Activated naive CD4-positive, alpha-beta T cell treated with anti-CD3 and anti-CD28 coated beads, Interleukin-2, amount 10 ng/mL, durations not matched to agents 7 days and 5 days (primary cell): ENCODE data around the gene TMEM242.
"Not testable (repeated sequence)": the region's sequence is repeated elsewhere in the genome, so short reads cannot be mapped to it uniquely, and the experiment has no call there.

Experiments
- CTCF ChIA-PET: fragments of 350-600 bp; sonication (Branson Sonifier 250); formaldehyde crosslinking; loops from one replicate; lab custom pipeline; 2021; ENCODE audit warnings: antibody characterized with exemption; lab: Charles Lee
- DNase-seq: peaks from one replicate; pipeline ENCODE4 v3.0.0-alpha.2; 2020
- H3K27ac Mint-ChIP-seq: one replicate; pipeline ENCODE4 v1.8.0; 2021; ENCODE audit warnings: mild to moderate bottlenecking, moderate library complexity, mixed read lengths
- H3K27me3 Mint-ChIP-seq: one replicate; pipeline ENCODE4 v1.8.0; 2021; ENCODE audit warnings: mild to moderate bottlenecking, mixed read lengths
- H3K36me3 Mint-ChIP-seq: one replicate; pipeline ENCODE4 v1.8.0; 2021; ENCODE audit warnings: mixed read lengths
- H3K4me1 Mint-ChIP-seq: one replicate; pipeline ENCODE4 v1.8.0; 2021; ENCODE audit warnings: mixed read lengths
- H3K4me3 Mint-ChIP-seq: one replicate; pipeline ENCODE4 v1.8.0; 2021; ENCODE audit warnings: mild to moderate bottlenecking, moderate library complexity, mixed read lengths
- H3K9me3 Mint-ChIP-seq: one replicate; pipeline ENCODE4 v1.8.0; 2021; ENCODE audit warnings: mixed read lengths

The TMEM242 gene

DNA sequence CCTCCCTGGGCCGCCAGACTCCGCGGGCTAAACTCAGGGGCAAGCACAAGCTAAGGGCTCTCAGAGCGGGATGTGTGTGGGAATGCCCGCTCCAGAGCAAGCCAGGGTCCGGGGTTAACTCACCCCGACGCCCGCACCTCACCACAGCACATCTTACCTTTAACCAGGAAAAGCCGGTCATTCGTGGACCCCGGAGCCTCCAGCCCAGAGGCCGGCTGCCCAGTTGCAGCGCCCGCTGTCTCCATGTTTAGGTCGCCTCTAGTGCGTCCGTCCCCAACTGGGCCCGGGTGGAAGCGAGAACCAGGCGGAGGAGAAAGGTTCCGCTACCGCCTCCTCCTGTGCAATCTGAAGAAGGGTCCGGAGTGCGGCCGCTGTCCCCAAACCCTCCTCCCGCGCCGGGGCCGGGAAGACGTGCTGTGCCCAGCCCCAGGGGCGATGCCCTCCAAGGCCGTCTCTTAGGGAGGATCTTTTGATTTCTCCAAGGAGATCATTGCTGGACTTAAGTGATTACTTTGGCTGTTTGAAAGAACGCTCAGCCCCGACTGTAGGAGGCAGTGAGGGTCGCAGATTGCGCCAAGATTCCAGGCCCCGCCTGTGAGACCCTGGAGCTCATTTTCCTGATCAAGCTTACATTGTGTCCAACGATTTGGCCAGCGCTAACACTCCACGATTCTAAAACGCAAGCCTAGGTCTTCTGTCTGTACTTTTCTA lies at the start of gene TMEM242:
Gene TMEM242, minus strand, starts transcription at position 265 of the 711 bp plus-strand sequence. Its CDS starts 20 bp downstream, at position 245.
- Mint-ChIP-seq H3K9me3 (no peaks in the 10 kb centered on the region), H3K4me1 (peaks cover 37% of the 10 kb centered on the region)
- CTCF ChIA-PET = interaction anchor here (1.0 to 7.5 kb wide), 7 partner anchors 8 to 433 kb away, joined by 4 to 56 read pairs (median 6); no protein-coding TSS in a partner anchor

DNA sequence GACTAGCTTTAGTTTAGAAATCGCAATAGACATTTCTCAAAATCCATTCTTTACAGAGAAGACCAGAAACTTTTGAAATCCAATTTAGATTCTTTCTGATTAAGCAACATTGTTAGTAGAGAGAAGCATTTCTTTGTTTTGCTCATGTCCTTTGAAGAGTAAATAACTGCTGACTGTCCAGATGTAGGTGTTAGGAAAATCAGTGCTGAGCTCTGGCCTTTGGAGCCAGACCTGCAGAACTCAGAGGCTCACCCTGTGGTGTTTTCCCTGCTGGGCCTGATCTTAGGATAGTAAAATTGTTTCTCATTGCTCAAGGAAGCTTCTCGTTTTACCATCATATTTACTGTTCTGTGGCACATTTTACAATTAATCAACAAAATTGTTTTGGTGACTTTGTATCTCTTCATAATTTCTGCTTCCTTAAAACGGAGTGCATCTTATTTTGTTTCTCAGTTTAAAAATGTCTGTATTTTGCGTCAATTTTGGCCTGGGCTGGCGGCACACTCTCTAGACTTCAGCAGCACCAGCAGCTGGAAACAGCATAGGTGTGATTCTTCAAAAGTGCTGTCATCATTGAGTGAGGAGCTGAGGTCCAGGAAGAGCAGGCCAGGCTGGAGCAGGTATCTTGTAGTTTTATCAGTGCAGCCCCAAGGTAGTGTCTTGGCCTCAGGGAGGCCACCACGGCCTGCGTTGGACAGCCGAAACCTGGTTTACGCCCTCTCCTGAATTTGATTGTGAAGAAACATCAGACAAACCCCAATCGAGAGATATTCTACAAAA lies 49.4 kb upstream of the TMEM242 start:
- no peaks in the 10 kb centered on the region for H3K9me3 Mint-ChIP-seq
- no peak for DNase-seq
- CTCF ChIA-PET = interaction anchor here (1.1 kb wide), 1 partner anchor 12 kb away, joined by 3 read pairs; no protein-coding TSS in a partner anchor
- H3K4me3 Mint-ChIP-seq = no peak overlapping the region
- no peak overlapping the region for H3K27ac Mint-ChIP-seq
- H3K27me3 Mint-ChIP-seq = peaks cover 57% of the 10 kb centered on the region
- peaks cover 19% of the 10 kb centered on the region for H3K4me1 Mint-ChIP-seq
- no peaks in the 10 kb centered on the region for H3K36me3 Mint-ChIP-seq

More for the DNA sequence above, at the start of gene TMEM242:
- Mint-ChIP-seq H3K27ac (peak within 1 kb of the TSS; percentile 91), H3K36me3 (peaks cover 9% of the 10 kb centered on the region), H3K4me3 (peak within 1 kb of the TSS; percentile 95), H3K27me3 (peaks cover 50% of the 10 kb centered on the region)
- DNase-seq = peak; percentile 90

DNA sequence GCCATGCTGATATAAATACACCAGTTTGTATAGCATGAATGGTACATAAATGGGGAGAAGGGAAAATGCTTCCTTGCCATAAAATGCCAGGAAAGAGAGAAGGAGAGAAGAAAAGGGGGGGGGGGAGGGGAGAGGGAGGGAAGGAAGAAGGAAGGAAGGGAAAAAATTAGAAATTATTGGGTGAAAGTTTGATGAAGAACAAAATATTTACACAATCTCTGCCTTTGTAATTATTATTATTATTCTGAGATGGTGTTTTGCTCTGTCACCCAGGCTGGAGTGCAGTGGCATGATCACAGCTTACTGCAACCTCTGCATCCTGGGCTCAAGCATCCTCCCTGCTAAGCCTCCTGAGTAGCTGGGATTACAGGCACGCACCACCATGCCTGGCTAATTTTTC lies 47.4 kb upstream of the TMEM242 start:
- Mint-ChIP-seq H3K27me3 (peaks cover 57% of the 10 kb centered on the region), H3K9me3 (no peaks in the 10 kb centered on the region), H3K4me3 (no peak overlapping the region), H3K27ac (no peak overlapping the region), H3K4me1 (peaks cover 19% of the 10 kb centered on the region), H3K36me3 (no peaks in the 10 kb centered on the region)
- CTCF ChIA-PET = no interaction called here
- DNase-seq = no peak

DNA sequence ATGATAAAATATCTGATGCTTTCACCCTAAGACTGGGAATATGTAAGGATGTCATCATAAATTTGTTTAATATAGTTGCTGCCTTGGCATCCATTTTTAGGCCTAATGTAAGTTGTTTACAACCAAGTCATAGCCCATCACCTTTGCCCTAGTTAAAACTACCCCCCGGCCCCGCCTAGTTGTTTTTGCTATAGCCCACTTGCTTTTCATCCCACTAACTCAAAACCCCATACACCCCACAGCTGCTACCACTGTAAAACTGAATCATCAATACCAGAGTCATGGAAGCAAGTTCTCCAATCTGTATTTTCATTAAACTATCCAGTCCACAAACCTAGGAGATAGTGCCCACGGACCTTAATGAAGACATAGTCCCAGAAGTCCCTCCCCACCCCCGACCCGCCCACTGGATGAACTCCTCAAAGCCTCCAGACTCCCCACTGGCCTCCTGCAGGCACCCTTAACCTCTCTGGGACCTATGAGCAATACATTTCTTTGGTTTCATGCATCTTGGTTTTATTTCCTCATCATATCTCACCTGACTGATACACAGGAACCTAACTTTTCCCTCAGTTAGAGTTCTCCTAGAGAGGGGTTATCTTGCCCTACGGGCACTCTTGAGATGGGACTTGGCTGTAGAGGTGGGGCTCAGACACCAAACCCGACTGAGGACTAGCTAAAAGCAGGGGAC lies 45.2 kb upstream of the TMEM242 start:
- H3K4me1 Mint-ChIP-seq = peaks cover 19% of the 10 kb centered on the region
- H3K4me3 Mint-ChIP-seq = no peak overlapping the region
- CTCF ChIA-PET = interaction anchor here (1.6 kb wide), 1 partner anchor 11 kb away, joined by 6 read pairs; no protein-coding TSS in a partner anchor
- H3K27ac Mint-ChIP-seq = no peak overlapping the region
- no peak for DNase-seq
- no peaks in the 10 kb centered on the region for H3K36me3 Mint-ChIP-seq
- H3K9me3 Mint-ChIP-seq = no peaks in the 10 kb centered on the region
- peaks cover 62% of the 10 kb centered on the region for H3K27me3 Mint-ChIP-seq

DNA sequence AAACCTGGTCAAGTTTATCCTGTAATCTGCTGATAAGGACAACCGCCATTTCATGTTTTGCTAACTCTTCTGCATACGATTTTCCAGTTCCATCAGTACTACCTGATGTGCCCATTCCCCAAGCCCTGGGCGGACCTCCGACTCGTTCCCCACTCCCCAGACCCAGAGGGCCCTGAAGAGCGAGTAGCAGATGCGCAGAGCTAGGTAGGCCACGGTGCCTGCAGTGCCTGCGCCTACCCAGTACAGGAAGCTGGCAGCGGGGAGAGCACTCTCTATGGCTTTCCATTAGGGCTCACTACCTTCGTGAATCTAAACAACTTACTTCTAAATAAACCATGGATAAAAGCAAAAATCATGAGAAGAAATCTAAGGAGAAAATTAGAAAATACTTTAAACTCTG lies 43.3 kb upstream of the TMEM242 start:
- Mint-ChIP-seq H3K27me3 (peaks cover 60% of the 10 kb centered on the region), H3K9me3 (no peaks in the 10 kb centered on the region), H3K4me1 (peaks cover 19% of the 10 kb centered on the region), H3K4me3 (no peak overlapping the region), H3K27ac (no peak overlapping the region), H3K36me3 (no peaks in the 10 kb centered on the region)
- DNase-seq = no peak
- CTCF ChIA-PET = no interaction called here

DNA sequence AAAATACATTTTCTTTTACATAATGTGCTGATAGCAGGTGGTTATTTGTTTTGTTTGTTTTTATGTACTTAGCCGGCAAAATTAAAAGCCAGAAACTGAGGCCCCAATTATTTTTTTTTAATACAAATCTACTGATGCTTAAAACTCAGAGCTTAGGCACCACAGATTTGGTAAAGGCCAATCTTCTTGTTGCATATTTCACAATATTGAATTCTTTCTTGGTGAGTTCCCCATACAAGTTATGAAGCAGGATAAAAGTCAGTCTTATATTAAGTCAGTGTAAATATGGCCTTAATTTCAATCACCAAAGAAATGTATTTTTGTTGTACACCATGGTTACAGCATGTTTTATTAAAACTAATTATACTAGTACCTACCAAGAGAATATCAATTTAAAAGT lies 41.4 kb upstream of the TMEM242 start:
- no peaks in the 10 kb centered on the region for H3K9me3 Mint-ChIP-seq
- no peaks in the 10 kb centered on the region for H3K36me3 Mint-ChIP-seq
- peaks cover 55% of the 10 kb centered on the region for H3K27me3 Mint-ChIP-seq
- no peak overlapping the region for H3K4me3 Mint-ChIP-seq
- peaks cover 14% of the 10 kb centered on the region for H3K4me1 Mint-ChIP-seq
- CTCF ChIA-PET = no interaction called here
- no peak overlapping the region for H3K27ac Mint-ChIP-seq
- DNase-seq = no peak

DNA sequence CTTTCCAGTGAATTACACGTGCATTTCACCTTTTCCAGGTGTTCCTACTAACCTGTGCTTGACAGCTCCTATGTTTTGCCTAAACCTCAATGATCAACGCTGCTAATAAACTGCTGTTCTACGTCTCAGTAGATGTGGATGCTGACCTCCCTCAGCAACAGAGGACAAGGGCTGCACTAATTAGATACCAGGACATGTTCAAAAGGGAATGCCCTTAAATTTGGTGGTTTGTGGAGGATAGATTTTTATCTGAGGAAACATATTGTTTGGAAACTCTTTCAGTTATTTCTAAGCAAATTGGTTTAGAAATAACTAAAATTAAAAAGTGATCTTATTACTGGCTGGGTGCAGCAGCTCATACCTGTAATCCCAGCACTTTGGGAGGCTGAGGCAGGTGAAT lies 38.6 kb upstream of the TMEM242 start:
- Mint-ChIP-seq H3K36me3 (no peaks in the 10 kb centered on the region), H3K27me3 (peaks cover 46% of the 10 kb centered on the region), H3K27ac (no peak overlapping the region), H3K4me1 (no peaks in the 10 kb centered on the region), H3K4me3 (no peak overlapping the region), H3K9me3 (no peaks in the 10 kb centered on the region)
- CTCF ChIA-PET = no interaction called here
- no peak for DNase-seq

DNA sequence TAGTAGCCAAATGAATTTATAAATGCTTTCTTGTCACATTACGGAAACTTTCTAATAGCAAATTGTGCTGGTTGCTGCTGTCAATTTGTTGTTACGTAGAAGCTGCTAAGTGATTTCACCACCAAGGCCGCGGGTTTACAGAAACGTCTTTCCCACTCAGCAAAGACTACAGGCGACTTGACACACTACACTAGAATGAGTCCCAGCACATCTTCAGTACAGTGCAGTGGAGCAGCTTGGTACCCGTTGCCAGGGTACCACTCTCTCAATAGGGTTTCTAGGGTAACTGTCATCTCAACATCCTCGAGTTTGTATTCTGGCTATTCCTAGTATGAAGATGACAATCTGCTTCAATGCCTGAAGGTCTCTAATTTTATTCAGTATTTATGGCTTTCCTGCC lies 35.0 kb upstream of the TMEM242 start:
- Mint-ChIP-seq H3K4me1 (no peaks in the 10 kb centered on the region), H3K27ac (no peak overlapping the region), H3K36me3 (no peaks in the 10 kb centered on the region), H3K27me3 (peaks cover 52% of the 10 kb centered on the region), H3K4me3 (no peak overlapping the region), H3K9me3 (no peaks in the 10 kb centered on the region)
- DNase-seq = no peak
- CTCF ChIA-PET = no interaction called here

DNA sequence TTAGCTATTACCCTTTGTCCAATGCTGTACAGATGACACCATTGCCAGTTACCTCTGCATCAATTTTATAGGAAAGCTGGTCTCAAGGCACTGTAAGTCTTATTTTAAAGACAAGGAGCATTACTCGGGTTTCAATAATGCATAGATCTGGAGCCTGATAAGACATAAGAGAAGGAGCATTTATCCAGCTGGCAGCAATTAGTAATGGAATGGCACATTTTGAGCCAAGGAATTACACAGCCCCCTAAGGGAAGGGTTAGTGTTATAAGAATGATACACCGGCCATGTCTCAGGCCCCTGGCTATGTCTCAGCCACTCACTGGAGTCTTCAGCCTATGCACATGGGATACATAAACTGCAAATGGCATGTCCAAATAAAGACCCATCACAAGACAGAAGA lies 23.1 kb upstream of the TMEM242 start:
- Mint-ChIP-seq H3K9me3 (no peaks in the 10 kb centered on the region), H3K27me3 (peaks cover 62% of the 10 kb centered on the region), H3K4me3 (no peak overlapping the region), H3K4me1 (no peaks in the 10 kb centered on the region), H3K27ac (no peak overlapping the region), H3K36me3 (no peaks in the 10 kb centered on the region)
- no peak for DNase-seq
- CTCF ChIA-PET = no interaction called here

DNA sequence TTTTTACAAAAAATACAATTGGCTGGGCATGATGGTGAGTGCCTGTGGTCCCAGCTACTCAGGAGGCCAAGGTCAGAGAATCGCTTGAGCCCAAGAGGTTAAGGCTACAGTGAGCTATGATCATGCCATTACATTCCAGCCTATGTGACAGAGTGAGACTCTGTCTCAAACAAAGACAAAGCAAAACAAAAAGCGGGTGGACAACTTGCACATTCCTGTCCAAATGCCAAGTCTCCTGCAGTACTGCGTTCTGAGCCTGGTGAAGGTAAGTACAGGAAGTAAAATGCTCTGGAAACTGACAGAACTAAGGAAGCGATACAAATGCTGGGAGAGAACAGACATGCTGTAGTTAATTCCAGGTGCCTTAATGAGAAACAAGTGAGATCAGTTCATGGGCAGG lies 20.4 kb upstream of the TMEM242 start:
- CTCF ChIA-PET = interaction anchor here (1.7 kb wide), 1 partner anchor 9 kb away, joined by 7 read pairs; no protein-coding TSS in a partner anchor
- Mint-ChIP-seq H3K36me3 (no peaks in the 10 kb centered on the region), H3K4me3 (no peak overlapping the region), H3K9me3 (no peaks in the 10 kb centered on the region), H3K27ac (no peak overlapping the region), H3K27me3 (peaks cover 64% of the 10 kb centered on the region), H3K4me1 (no peaks in the 10 kb centered on the region)
- no peak for DNase-seq

DNA sequence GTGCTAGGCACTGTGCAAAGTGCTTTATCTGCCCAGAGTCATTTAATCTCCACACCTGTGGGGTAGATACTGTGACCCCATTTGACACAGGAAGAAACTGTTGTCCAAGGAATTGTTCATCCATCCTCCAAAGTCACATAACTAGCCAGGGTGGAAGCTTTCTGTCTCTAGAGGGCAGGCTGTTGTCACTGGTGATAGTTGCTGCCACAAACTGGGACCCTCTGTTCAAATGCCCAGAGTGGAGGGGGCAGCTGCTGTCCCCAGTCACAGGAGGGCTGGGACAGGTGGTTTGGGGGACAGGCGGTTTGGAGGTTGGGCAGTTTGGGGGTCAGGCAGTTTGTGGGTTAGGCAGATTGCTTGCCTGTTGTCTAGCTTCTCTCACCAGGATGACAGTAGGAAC lies 16.1 kb upstream of the TMEM242 start:
- CTCF ChIA-PET = interaction anchor here (0.8 to 7.3 kb wide), 4 partner anchors 14 to 326 kb away, joined by 4 to 53 read pairs (median 5); partner anchors contain the start of gene TMEM242
- H3K4me1 Mint-ChIP-seq = no peaks in the 10 kb centered on the region
- H3K36me3 Mint-ChIP-seq = no peaks in the 10 kb centered on the region
- H3K27ac Mint-ChIP-seq = no peak overlapping the region
- no peaks in the 10 kb centered on the region for H3K9me3 Mint-ChIP-seq
- no peak overlapping the region for H3K4me3 Mint-ChIP-seq
- DNase-seq = no peak
- peaks cover 59% of the 10 kb centered on the region for H3K27me3 Mint-ChIP-seq

DNA sequence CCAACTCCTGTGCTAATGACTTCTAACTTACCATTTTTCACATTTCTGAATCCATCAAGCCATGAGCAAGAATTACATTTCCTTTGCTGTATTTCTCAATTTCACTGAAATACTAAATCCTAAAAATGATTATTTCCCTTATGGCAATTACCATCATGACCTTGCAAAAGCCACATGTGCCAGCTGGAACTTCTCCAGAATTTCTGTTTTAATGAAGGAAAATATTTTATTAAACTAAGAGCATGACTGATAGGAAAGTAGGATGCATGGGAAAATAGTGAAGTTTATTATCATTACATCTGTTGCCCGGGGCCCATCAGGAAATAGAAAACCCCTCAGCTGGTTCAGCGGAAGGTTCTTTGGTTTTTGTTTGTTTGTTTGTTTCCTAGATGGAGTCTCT lies 14.4 kb upstream of the TMEM242 start:
- no peaks in the 10 kb centered on the region for H3K4me1 Mint-ChIP-seq
- CTCF ChIA-PET = interaction anchor here (7.3 kb wide), 1 partner anchor 13 kb away, joined by 53 read pairs; the partner anchor contains the start of gene TMEM242
- H3K27me3 Mint-ChIP-seq = peaks cover 65% of the 10 kb centered on the region
- H3K9me3 Mint-ChIP-seq = no peaks in the 10 kb centered on the region
- H3K27ac Mint-ChIP-seq = no peak overlapping the region
- no peak overlapping the region for H3K4me3 Mint-ChIP-seq
- H3K36me3 Mint-ChIP-seq = no peaks in the 10 kb centered on the region
- no peak for DNase-seq

DNA sequence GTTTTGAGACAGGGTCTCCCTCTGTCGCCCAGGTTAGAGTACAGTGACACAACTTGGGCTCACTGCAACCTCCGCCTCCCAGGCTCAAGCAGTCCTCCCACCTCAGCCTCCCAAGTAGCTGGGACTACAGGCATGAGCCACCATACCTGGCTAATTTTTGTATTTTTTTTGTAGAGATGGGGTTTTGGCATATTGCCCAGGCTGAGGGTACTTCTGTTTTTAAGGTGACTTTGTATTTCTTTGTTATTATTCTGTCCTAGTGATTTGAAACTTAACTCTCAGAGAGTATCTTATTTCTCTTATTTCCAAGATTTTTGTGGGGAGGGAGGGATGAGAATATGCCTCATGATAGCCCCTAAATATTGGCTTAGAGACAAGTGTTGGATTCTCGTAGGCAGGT lies 14.0 kb upstream of the TMEM242 start:
- DNase-seq, H3K4me3 Mint-ChIP-seq, H3K36me3 Mint-ChIP-seq, H3K27ac Mint-ChIP-seq, H3K4me1 Mint-ChIP-seq, H3K9me3 Mint-ChIP-seq: not testable (repeated sequence)
- H3K27me3 Mint-ChIP-seq = peaks cover 67% of the 10 kb centered on the region
- CTCF ChIA-PET = interaction anchor here (1.1 to 7.3 kb wide), 3 partner anchors 12 to 277 kb away, joined by 4 to 53 read pairs (median 4); partner anchors contain the start of gene TMEM242

DNA sequence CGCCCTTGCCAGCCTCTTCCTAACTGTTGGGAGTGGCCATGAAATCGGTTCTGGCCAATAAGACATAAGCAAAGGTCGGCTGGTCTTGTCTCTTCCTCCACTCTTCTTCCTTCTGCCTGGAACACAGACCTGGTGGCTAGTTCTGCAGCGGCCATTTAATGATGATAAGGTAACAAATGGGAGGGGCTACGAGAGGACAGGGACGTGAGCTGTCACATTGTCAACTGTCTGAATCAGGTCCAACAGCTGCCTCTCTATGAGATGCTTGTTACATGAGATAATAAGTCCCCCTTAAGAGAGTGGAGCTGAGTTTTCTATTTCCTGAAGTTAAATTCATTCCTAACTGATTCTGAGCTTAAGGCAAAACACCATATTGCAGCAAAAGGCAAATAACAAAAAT lies 12.5 kb upstream of the TMEM242 start:
- CTCF ChIA-PET = interaction anchor here (0.7 to 7.3 kb wide), 10 partner anchors 11 to 278 kb away, joined by 3 to 53 read pairs (median 3); partner anchors contain the start of gene TMEM242
- DNase-seq = no peak
- no peaks in the 10 kb centered on the region for H3K36me3 Mint-ChIP-seq
- no peak overlapping the region for H3K27ac Mint-ChIP-seq
- H3K9me3 Mint-ChIP-seq = no peaks in the 10 kb centered on the region
- no peak overlapping the region for H3K4me3 Mint-ChIP-seq
- H3K27me3 Mint-ChIP-seq = peaks cover 70% of the 10 kb centered on the region
- no peaks in the 10 kb centered on the region for H3K4me1 Mint-ChIP-seq
